IMR-90 (cell line): ENCODE results near the gene OR6C6. TPM values are rescaled to one million over a fixed set of nuclear protein-coding genes. Genes with fewer than 3 reads are reported as not detected.

ENCODE experiments used
- ATAC-seq: fragments of 200-7000 bp; cut with Tn5 transposase; 2 replicates; pipeline ENCODE4 v1.9.1; 2020; ENCODE audit warnings: low read depth, mild to moderate bottlenecking, moderate library complexity
- BruUV-seq: library from RNA; stranded (reverse); fragments of 400-500 nt; replicated peaks from 2 replicates; lab custom pipeline; 2021; lab: Mats Ljungman, UMichigan
- CTCF ChIA-PET: fragments of 300-600 bp; formaldehyde crosslinking; extraction: SDS; loops from one replicate; lab custom pipeline; 2021; ENCODE audit warnings: antibody characterized with exemption; lab: Yijun Ruan, JAX
- POLR2A ChIA-PET: fragments of 300-600 bp; sonication (Branson Sonifier 250); formaldehyde crosslinking; loops from one replicate; lab custom pipeline; 2022; ENCODE audit warnings: antibody characterized with exemption; ENCODE audit not compliant: unreplicated experiment; lab: Charles Lee
- DNase-seq: peaks from one replicate; pipeline ENCODE4 v3.0.0; 2013
- H2AFZ ChIP-seq: replicated peaks from 2 replicates; pipeline ENCODE3; 2013; ENCODE audit warnings: low read length, mild to moderate bottlenecking; ENCODE audit not compliant: poor library complexity
- H2AK5ac ChIP-seq: 2 replicates; pipeline ENCODE4 v1.6.1; 2013; ENCODE audit warnings: low read depth, low read length, inconsistent platforms
- H2AK9ac ChIP-seq: replicated peaks from 2 replicates; pipeline ENCODE3; 2013; ENCODE audit warnings: mild to moderate bottlenecking, low read depth, low read length, moderate library complexity; ENCODE audit not compliant: poor library complexity
- H2BK120ac ChIP-seq: 2 replicates; pipeline ENCODE4 v1.6.1; 2013; ENCODE audit warnings: low read depth, low read length, inconsistent platforms
- H2BK15ac ChIP-seq: 3 replicates; pipeline ENCODE4 v1.6.1; 2013; ENCODE audit warnings: low read depth, low read length, inconsistent platforms
- H2BK20ac ChIP-seq: 2 replicates; pipeline ENCODE4 v1.6.1; 2013; ENCODE audit warnings: low read depth, mild to moderate bottlenecking, inconsistent platforms, low read length, moderate library complexity
- H2BK5ac ChIP-seq: 2 replicates; pipeline ENCODE4 v1.6.1; 2013; ENCODE audit warnings: mild to moderate bottlenecking, low read depth, low read length, inconsistent platforms; ENCODE audit not compliant: poor library complexity, severe bottlenecking
- H3K14ac ChIP-seq: replicated peaks from 2 replicates; pipeline ENCODE4 v1.6.1; 2013; ENCODE audit warnings: low read depth, low read length, inconsistent platforms
- H3K18ac ChIP-seq: 2 replicates; pipeline ENCODE4 v1.6.1; 2013; ENCODE audit warnings: low read depth, low read length, control low read depth
- H3K23ac ChIP-seq: 2 replicates; pipeline ENCODE4 v1.6.1; 2013; ENCODE audit warnings: low read depth, low read length, inconsistent platforms
- H3K27ac ChIP-seq: 2 replicates; pipeline ENCODE4 v1.5.1; 2013; ENCODE audit warnings: mild to moderate bottlenecking, control low read depth, low read length; ENCODE audit not compliant: insufficient read depth
- H3K27me3 ChIP-seq: 2 replicates; pipeline ENCODE4 v1.6.1; 2013; ENCODE audit warnings: low read length; ENCODE audit not compliant: control insufficient read depth, insufficient read depth
- H3K36me3 ChIP-seq: 2 replicates; pipeline ENCODE4 v1.6.1; 2013; ENCODE audit warnings: low read length, mixed read lengths; ENCODE audit not compliant: control insufficient read depth, insufficient read depth
- H3K4ac ChIP-seq: 2 replicates; pipeline ENCODE4 v1.6.1; 2013; ENCODE audit warnings: low read depth, low read length, inconsistent platforms
- H3K4me1 ChIP-seq: 2 replicates; pipeline ENCODE4 v1.6.1; 2013; ENCODE audit warnings: low read length, mixed read lengths; ENCODE audit not compliant: control insufficient read depth, insufficient read depth
- H3K4me2 ChIP-seq: 2 replicates; pipeline ENCODE4 v1.6.1; 2013; ENCODE audit warnings: low read depth, mild to moderate bottlenecking, control low read depth, low read length, moderate library complexity
- H3K4me3 ChIP-seq: 2 replicates; pipeline ENCODE4 v1.5.1; 2013; ENCODE audit warnings: low read depth, mild to moderate bottlenecking, control low read depth, low read length, moderate library complexity; ENCODE audit not compliant: insufficient read depth
- H3K56ac ChIP-seq: 2 replicates; pipeline ENCODE4 v1.6.1; 2013; ENCODE audit warnings: low read length, inconsistent platforms; ENCODE audit not compliant: insufficient read depth; ENCODE audit errors: extremely low read depth
- H3K79me1 ChIP-seq, 2 experiments: 2 replicates each; pipeline ENCODE4 v1.6.1; 2013; ENCODE audit warnings: low read length in 2 of 2, inconsistent platforms in 1 of 2, low read depth in 1 of 2
- H3K9ac ChIP-seq: 2 replicates; pipeline ENCODE4 v1.6.1; 2013; ENCODE audit warnings: low read depth, low read length, control low read depth
- H3K9me1 ChIP-seq: 2 replicates; pipeline ENCODE4 v1.6.1; 2013; ENCODE audit warnings: low read length, inconsistent platforms; ENCODE audit not compliant: insufficient read depth
- H3K9me3 ChIP-seq: 2 replicates; pipeline ENCODE4 v1.6.1; 2013; ENCODE audit warnings: low read length; ENCODE audit not compliant: control insufficient read depth, insufficient read depth
- H4K20me1 ChIP-seq: 2 replicates; pipeline ENCODE4 v1.6.1; 2013; ENCODE audit warnings: low read length, inconsistent platforms; ENCODE audit not compliant: insufficient read depth
- H4K5ac ChIP-seq: 2 replicates; pipeline ENCODE4 v1.6.1; 2013; ENCODE audit warnings: mild to moderate bottlenecking, low read depth, low read length, control low read depth
- H4K8ac ChIP-seq, 2 experiments: 2 replicates each; pipeline ENCODE4 v1.6.1; 2013; ENCODE audit warnings: low read depth in 2 of 2, low read length in 2 of 2, control low read depth in 1 of 2, inconsistent platforms in 1 of 2
- H4K91ac ChIP-seq: 2 replicates; pipeline ENCODE4 v1.6.1; 2013; ENCODE audit warnings: low read depth, low read length, inconsistent platforms; ENCODE audit not compliant: insufficient read depth
- BHLHE40 ChIP-seq: fragments of 150-350 bp; IDR thresholded peaks from 2 replicates; pipeline ENCODE4 v1.6.1; 2016; ENCODE audit warnings: mild to moderate bottlenecking, low read depth, low read length
- CEBPB ChIP-seq: IDR thresholded peaks from 2 replicates; pipeline ENCODE4 v1.6.1; 2012; ENCODE audit warnings: low read depth, low read length, improper control_type of control experiment
- NFE2L2 ChIP-seq: fragments of 150-350 bp; IDR thresholded peaks from 2 replicates; pipeline ENCODE4 v1.6.1; 2016; ENCODE audit warnings: low read depth, mild to moderate bottlenecking, low read length
- SMC3 ChIP-seq: fragments of 150-350 bp; IDR thresholded peaks from 2 replicates; pipeline ENCODE4 v1.6.1; 2016; ENCODE audit warnings: low read depth, mild to moderate bottlenecking, antibody characterized with exemption, low read length, moderate library complexity
- WGBS, 2 experiments: methylation state at CpG; one replicate each; pipeline versions ENCODE4 v1.1.5 to v1.1.7; 2013; ENCODE audit warnings: missing lambda C conversion rate in 2 of 2; ENCODE audit not compliant: insufficient read length in 1 of 2; ENCODE audit errors: extremely low coverage in 2 of 2; 5-methylcytosine and 5-hydroxymethylcytosine counted together
- dilution Hi-C: fragments of 300-500 bp; cut with HindIII; formaldehyde crosslinking; loops from one replicate; pipeline ENCODE4 v1.14.3; 2018; ENCODE audit warnings: low sequenced_read_pairs; ENCODE audit not compliant: unreplicated experiment
- in situ Hi-C: fragments of 300-500 bp; cut with MboI; formaldehyde crosslinking; loops from 3 replicates; pipeline ENCODE4 v1.14.3; 2019; ENCODE audit warnings: low sequenced_read_pairs, inconsistent platforms, mixed read lengths
- intact Hi-C: fragments of 100-400 bp; cut with micrococcal nuclease; formaldehyde crosslinking; loops from 2 replicates; pipeline ENCODE4 v1.10.0; 2022
- polyA plus RNA-seq, 3 experiments: library from polyadenylated mRNA; depleted of rRNA; stranded (reverse); fragments of >200 nt; gene quantifications; 2 replicates each; pipeline ENCODE4 v1.2.3, GENCODE V29; 2012; ENCODE audit warnings: low replicate concordance in 1 of 3
- total RNA-seq: library from RNA; depleted of rRNA; stranded (reverse); fragments of >200 nt; gene quantifications from 2 replicates; pipeline ENCODE4 v1.2.3, GENCODE V29; 2012
- TF ChIP-seq, protein P1 (sequence below): fragments of 150-350 bp; IDR thresholded peaks from 2 replicates; pipeline ENCODE4 v1.6.1; 2017; ENCODE audit warnings: mild to moderate bottlenecking, antibody characterized with exemption, low read length, low read depth

Gene OR6C6
- total and polyA plus RNA-seq, 2 of the 4 experiments (the other 2 are of a cell fraction) = not detected

- Histone ChIP-seq H3K27me3 (no peaks in the 10 kb centered on the region), H3K4me1 (no peaks in the 10 kb centered on the region), H2BK20ac (no peak overlapping the region), H3K36me3 (no peaks in the 10 kb centered on the region), H4K91ac (no peak overlapping the region), H2AFZ (no peak overlapping the region), H3K79me1 (no peaks in the 10 kb centered on the region), H3K9me1 (no peaks in the 10 kb centered on the region), H3K56ac (no peak overlapping the region), H2AK5ac (no peak overlapping the region), H3K4me2 (no peak overlapping the region), H3K4ac (no peak overlapping the region), H4K5ac (no peak overlapping the region), H4K8ac (no peak overlapping the region), H3K4me3 (no peak overlapping the region), H3K9ac (no peak overlapping the region), H2BK120ac (no peak overlapping the region), H2AK9ac (no peak overlapping the region), H2BK15ac (no peak overlapping the region), H3K9me3 (no peaks in the 10 kb centered on the region), H3K27ac (no peak overlapping the region), H3K14ac (no peak overlapping the region), H4K20me1 (no peaks in the 10 kb centered on the region), H2BK5ac (no peak overlapping the region), H3K23ac (no peak overlapping the region), H3K18ac (no peak overlapping the region)
- intact Hi-C loops = no loop called here
- DNase-seq (no peak), ATAC-seq (no peak)
- BruUV-seq = no TSS peak
- ChIA-PET POLR2A (no interaction called here), CTCF (no interaction called here)
- dilution Hi-C loops = no loop called here
- no CpG with 5 or more reads among the region's 2 CpGs for WGBS, 2 experiments
- in situ Hi-C loops = no loop called here
- TF ChIP-seq SMC3 = no peak
- no peak for TF ChIP-seq NFE2L2
- TF ChIP-seq CEBPB = no peak
- TF ChIP-seq, protein P1, sequence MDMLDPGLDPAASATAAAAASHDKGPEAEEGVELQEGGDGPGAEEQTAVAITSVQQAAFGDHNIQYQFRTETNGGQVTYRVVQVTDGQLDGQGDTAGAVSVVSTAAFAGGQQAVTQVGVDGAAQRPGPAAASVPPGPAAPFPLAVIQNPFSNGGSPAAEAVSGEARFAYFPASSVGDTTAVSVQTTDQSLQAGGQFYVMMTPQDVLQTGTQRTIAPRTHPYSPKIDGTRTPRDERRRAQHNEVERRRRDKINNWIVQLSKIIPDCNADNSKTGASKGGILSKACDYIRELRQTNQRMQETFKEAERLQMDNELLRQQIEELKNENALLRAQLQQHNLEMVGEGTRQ = no peak
- no peak for TF ChIP-seq BHLHE40
These were observed 15.4 kb downstream of the OR6C6 start for GRCh38 chr12:55280991-55281390.
